SK-N-SH treated with all-trans-retinoic acid at 6 μM for 48 hours (cell line): Measurements from ENCODE around the gene ZAR1L.

Experiments used
- BACH2 ChIP-seq: fragments of 250-450 bp; sonication (Bioruptor Pico); IDR thresholded peaks from 2 replicates; pipeline ENCODE4 v1.9.0; 2021; ENCODE audit warnings: mild to moderate bottlenecking, borderline replicate concordance
- GLIS3 ChIP-seq: fragments of 250-450 bp; sonication (Bioruptor Pico); IDR thresholded peaks from 2 replicates; pipeline ENCODE4 v1.5.0; 2020; ENCODE audit warnings: mild to moderate bottlenecking, moderate library complexity
- OSR1 ChIP-seq: fragments of 250-450 bp; sonication (Bioruptor Pico); IDR thresholded peaks from 2 replicates; pipeline ENCODE4 v1.8.0; 2022; ENCODE audit warnings: moderate library complexity, mild to moderate bottlenecking, inconsistent platforms
- RARB ChIP-seq: fragments of 250-450 bp; sonication (Bioruptor Pico); IDR thresholded peaks from 2 replicates; pipeline ENCODE4 v1.8.0; 2021; ENCODE audit warnings: mild to moderate bottlenecking, moderate library complexity
- ZNF565 ChIP-seq: fragments of 450-650 bp; formaldehyde crosslinking; conservative IDR thresholded peaks from 2 replicates; pipeline ENCODE4 v1.5.0; 2020; ENCODE audit warnings: low read depth, mild to moderate bottlenecking, moderate library complexity
- ZNF70 ChIP-seq: fragments of 450-650 bp; formaldehyde crosslinking; IDR thresholded peaks from 2 replicates; pipeline ENCODE4 v1.5.0; 2020; ENCODE audit warnings: mild to moderate bottlenecking, moderate library complexity
- TF ChIP-seq, protein P1 (sequence below): fragments of 250-450 bp; sonication (Bioruptor Pico); IDR thresholded peaks from 2 replicates; pipeline ENCODE4 v1.5.0; 2020; ENCODE audit warnings: mild to moderate bottlenecking, moderate library complexity
- TF ChIP-seq, protein P2 (sequence below): fragments of 250-450 bp; sonication (Bioruptor Pico); IDR thresholded peaks from 2 replicates; pipeline ENCODE4 v1.8.0; 2021; ENCODE audit warnings: low read depth, mild to moderate bottlenecking, moderate library complexity, borderline replicate concordance

DNA sequence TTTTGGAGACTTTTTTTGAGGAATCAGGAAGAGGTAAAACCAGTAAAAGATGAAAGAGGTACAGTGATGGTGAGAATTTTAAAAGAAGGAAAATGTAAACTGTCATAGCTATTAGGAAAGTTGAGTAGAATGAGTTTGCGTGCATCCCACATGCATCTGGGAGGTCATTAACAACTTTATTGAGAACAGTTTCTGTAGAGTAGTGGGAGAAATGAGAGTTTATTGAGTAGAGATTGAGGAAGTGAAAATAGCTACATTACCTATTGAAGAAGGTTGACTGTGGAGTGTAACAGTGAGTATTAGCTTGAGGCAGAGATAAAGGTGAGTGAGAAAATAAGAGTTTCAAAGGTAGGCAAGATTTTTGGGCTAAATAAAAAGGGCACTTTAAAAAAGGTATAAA lies 38.9 kb upstream of the ZAR1L start:
- TF ChIP-seq ZNF70 (CRISPR knock-in tag): no peak
- no peak for TF ChIP-seq BACH2 (CRISPR knock-in tag)
- no peak for TF ChIP-seq RARB (CRISPR knock-in tag)
- TF ChIP-seq OSR1 (CRISPR knock-in tag): no peak
- TF ChIP-seq, protein P1, sequence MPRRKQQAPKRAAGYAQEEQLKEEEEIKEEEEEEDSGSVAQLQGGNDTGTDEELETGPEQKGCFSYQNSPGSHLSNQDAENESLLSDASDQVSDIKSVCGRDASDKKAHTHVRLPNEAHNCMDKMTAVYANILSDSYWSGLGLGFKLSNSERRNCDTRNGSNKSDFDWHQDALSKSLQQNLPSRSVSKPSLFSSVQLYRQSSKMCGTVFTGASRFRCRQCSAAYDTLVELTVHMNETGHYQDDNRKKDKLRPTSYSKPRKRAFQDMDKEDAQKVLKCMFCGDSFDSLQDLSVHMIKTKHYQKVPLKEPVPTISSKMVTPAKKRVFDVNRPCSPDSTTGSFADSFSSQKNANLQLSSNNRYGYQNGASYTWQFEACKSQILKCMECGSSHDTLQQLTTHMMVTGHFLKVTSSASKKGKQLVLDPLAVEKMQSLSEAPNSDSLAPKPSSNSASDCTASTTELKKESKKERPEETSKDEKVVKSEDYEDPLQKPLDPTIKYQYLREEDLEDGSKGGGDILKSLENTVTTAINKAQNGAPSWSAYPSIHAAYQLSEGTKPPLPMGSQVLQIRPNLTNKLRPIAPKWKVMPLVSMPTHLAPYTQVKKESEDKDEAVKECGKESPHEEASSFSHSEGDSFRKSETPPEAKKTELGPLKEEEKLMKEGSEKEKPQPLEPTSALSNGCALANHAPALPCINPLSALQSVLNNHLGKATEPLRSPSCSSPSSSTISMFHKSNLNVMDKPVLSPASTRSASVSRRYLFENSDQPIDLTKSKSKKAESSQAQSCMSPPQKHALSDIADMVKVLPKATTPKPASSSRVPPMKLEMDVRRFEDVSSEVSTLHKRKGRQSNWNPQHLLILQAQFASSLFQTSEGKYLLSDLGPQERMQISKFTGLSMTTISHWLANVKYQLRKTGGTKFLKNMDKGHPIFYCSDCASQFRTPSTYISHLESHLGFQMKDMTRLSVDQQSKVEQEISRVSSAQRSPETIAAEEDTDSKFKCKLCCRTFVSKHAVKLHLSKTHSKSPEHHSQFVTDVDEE (CRISPR knock-in tag): no peak
- no peak for TF ChIP-seq GLIS3 (CRISPR knock-in tag)
- no peak for TF ChIP-seq ZNF565
- TF ChIP-seq, protein P2, sequence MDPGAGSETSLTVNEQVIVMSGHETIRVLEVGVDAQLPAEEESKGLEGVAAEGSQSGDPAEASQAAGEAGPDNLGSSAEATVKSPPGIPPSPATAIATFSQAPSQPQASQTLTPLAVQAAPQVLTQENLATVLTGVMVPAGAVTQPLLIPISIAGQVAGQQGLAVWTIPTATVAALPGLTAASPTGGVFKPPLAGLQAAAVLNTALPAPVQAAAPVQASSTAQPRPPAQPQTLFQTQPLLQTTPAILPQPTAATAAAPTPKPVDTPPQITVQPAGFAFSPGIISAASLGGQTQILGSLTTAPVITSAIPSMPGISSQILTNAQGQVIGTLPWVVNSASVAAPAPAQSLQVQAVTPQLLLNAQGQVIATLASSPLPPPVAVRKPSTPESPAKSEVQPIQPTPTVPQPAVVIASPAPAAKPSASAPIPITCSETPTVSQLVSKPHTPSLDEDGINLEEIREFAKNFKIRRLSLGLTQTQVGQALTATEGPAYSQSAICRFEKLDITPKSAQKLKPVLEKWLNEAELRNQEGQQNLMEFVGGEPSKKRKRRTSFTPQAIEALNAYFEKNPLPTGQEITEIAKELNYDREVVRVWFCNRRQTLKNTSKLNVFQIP (CRISPR knock-in tag): no peak
